ENCODE measurements around the gene CLDN12.
"Not testable (repeated sequence)": the region's sequence is repeated elsewhere in the genome, so short reads cannot be mapped to it uniquely, and the experiment has no call there.

Gene CLDN12

DNA sequence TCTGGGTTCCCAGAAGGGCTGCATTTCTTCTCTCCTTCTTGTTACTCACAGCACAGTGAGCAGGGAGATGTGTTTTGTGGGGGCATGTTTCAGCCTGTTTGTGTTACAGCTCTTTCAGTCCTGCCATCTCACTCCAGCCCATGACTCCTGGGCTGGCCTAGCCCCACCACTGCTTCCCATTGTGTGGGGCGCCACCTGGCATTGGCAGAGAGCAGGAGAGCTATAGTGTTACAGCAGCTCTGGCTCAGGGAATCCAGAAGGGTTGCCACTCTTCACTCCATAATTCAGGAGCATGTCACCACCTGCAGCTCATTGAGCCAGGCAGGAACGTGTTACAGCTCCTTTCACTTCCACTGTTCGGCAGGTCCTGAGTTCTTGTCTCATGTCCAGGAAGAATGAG is 30.0 kb downstream of the CLDN12 start:
- no peak for DNase-seq (ENCODE audit: low spot score)

DNA sequence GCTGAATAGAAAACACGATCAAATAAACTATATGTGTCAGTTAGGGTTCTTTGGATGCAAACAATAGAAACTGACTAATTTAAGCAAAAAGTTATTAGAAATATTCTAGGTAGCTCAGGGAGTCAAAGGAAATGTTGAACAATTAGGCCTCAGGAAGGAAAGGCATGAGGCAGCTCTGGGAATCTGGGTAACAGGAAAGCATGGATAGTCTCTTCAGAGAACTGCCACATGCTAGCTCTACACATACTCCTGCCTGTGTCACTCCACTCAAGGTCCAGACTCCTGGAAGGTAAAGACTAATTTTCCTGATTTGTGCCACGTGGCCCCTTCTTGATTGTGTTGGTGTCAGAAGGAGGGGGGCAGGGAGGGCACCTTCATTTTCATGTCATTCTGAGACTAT is 42.4 kb downstream of the CLDN12 start:
- peak; percentile 74 for DNase-seq (ENCODE audit: low spot score)

DNA sequence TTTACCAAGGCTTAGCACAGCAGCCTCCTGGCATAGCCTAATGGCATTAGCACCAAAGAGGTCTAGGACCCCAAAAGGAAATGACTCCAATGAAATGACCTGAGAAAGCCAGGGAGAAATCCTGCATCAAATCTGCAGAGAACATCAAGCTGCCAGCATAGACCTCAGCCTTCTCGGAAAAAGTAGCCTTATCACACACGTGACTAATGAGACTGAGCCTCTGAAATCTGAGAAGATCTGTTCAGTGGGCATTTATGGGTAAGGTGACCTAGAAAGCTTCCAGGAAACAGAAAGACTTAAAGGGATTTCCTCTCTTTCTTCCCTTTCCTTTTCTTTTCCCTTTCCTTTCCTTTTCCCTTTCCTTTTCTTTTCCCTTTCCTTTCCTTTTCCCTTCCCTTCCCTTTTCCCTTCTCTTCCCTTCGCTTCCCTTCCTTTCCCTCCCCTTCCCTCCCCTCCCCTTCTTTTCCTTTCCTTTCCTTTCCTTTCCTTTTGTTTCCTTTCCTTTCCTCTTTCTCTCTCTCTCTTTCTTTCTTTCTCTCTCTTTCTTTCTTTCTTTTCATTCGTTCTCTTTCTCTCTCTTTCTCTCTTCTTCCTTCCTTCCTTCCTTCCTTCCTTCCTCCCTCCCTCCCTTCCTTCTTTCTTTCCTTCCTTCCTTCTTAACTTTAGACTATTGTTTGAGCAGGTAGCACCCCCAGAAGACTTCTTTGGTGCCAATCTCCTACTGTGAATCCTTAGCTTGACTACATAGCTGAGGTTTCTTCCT is 43.1 kb downstream of the CLDN12 start:
- DNase-seq (ENCODE audit: low spot score), result no peak

DNA sequence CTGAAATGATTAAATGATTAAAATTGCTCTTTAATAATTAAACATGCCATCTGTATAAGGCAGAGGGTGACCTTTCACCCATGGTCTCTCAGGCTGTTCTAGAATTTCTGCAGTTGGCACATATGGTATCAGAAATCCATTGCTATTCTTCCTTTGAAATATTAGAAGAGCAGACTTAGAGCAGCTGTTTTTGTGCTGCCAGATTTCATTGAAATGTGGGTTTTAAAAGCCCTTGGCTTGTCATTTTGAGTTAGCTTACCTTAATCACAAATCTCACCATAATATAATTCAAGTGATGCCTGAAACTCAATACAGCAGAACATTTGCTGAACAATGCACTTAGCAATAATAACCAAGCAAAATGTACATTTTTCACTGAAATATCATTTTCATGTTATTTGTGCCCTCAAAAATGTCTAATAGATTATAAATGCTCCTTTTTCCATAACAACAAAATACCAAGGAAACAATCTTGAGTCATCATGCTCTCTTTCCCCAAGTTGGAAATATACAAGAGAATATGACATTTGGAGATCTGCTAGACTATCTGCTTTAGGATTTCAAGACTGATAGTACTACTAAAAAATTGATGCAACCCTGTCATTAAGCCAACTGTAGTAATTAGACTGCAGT is 50.1 kb downstream of the CLDN12 start:
- DNase-seq (ENCODE audit: low spot score), result no peak

DNA sequence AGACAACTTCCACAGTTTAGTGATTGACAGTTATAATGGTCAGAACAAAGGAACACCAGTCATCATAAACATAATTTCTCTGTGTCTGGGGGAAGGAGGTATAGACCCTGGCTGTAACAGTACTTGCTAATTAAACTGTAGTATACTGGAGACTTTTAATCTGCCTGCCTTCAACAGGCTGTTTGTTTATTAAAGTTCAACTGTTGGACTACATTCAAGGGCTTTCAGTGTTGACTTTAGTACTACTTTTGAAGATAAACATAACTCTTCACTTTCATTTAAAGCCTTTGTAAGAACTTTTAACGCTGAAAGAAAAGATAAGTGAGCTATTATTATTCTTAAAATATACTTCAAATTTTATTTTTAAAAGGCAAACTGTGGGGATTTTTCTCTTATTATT is 50.7 kb downstream of the CLDN12 start:
- no peak for DNase-seq (ENCODE audit: low spot score)

DNA sequence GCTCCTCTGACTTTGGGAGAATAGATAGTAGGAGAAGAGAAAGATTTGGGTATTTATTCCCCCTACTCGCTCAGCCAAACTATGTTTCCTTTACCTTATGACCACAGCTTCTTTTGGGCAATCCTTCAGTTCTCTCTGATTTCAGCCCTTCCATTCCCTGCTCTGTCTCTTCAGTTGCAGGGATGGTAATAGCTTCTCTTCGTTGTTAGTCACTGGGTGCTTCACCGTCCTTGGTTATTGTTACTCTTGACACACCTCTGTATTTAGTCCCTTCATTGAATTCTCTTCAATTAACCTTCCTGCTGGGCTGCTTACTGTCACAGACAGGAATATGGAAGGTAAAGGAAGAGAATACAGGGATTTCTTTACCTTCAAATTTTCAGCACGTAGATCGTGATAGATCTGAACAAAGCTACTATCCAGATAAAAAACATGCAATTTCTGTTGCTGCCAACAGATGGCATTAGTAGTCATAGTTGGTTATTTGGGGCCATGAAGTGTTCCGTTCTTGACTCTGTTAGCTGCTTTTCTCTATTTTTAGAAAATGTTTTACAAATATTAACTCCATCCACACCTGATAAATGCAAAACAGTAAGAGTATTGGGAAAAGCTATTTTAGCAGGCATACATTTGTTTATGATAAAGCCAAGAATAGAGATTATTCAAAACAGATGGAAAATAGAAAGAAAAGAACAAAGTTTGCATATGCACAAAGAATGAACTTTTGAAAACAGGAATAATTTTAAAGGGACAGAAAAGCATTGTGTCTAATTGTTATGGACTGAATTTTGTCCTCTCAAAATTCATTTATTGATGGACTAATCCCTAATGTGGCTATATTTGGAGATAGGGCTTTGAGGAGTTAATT is 52.1 kb downstream of the CLDN12 start:
- peak; percentile 61 for DNase-seq (ENCODE audit: low spot score)

DNA sequence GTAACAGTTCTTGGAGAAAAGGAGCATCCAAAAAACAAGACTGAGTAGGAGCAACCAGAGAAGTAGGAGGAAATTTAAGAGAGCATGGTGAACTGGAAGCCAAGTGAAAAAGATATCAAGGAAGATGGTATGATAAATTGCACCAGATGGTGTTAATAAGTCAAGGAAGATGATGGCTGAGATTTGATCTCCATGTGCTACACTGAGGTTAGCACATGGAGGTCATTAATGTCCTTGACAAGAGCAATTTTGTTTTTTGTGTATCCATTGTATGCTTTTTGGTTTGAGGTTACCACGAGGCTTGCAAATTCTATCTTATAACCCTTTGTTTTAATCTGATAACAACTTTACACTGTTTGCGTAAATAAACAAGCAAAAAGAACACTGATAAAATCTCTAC is 54.8 kb downstream of the CLDN12 start:
- no peak for DNase-seq (ENCODE audit: low spot score)

DNA sequence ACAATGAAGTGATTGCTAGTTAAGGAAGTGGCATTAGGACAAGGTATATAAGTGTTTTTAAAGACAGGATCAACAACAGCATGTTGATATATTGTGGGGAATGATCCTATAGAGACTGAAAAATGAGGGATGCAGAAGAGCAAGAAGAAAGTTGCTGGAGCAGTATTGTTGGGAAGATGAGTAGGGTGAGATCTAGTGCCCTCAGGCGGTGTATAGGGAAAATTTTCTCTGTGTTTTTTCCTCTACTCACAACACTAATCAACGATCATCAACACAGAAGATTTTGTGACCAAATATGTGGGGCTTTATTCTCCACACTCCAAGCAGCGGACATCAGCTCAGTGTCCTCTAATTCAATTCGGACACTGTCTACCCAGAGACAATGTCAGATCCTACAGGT is 56.6 kb downstream of the CLDN12 start:
- DNase-seq (ENCODE audit: low spot score), result no peak

DNA sequence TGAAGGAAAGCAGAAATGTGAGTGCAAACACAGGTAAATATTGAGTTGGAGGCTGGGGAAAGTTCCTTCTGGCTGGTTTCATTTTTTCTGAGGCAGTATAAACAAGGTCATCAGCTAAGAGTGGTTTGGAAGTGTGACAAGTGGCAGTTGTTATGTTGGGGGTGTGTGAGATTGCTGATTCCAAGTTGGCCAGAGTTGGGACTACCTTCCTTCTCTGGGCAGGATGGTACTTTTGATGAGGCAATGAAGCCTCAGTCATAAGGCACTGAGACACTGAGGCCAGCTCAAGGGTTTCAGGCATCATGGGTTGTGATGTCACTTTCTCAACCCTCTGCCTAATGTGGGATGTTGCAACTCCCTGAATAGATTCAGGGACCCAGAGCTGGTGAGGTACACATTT is 58.0 kb downstream of the CLDN12 start:
- no peak for DNase-seq (ENCODE audit: low spot score)

DNA sequence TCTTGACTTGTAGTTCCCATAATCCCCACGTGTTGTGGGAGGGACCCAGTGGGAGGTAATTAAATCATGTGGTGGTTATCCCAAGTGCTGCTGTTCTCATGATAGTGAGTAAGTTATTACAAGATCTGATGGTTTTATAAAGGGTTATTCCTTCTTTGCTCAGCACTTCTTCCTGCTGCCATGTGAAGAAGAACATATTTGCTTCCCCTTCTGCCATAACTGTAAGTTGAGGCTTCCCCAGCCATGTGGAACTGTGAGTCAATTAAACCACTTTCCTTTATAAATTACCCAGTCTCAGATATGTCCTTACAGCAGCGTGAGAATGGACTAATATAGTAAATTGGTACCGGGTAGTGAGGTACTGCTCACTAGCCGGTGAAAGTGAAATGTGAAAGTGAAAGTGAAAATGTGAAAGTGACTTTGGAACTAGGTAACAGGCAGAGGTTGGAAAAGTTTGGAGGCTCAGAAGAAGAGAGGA is 59.9 kb downstream of the CLDN12 start:
- DNase-seq (ENCODE audit: low spot score), result not testable (repeated sequence)

All from kidney capillary endothelial cell (primary cell).